ENCODE measurements around the gene ARAF. TPM values are rescaled to one million over a fixed set of nuclear protein-coding genes. Genes with fewer than 3 reads are reported as not detected.

ARAF gene
- total RNA-seq, 1 donor from 2014 or later, result 40.2 TPM

GRCh38 chrX:47619486-47620302 lies 58.7 kb downstream of the ARAF start, which contains the start of gene SYN1:
Gene SYN1 (minus strand): TSS chrX:47619857. CDS start chrX:47619728, 129 bp downstream.
- peak; percentile 67 for DNase-seq (ENCODE audit: low read depth)

- DNase-seq (ENCODE audit: low read depth), result no peak
Observed at GRCh38 chrX:47620303-47620685, 59.3 kb downstream of the ARAF start.

Small RNAs within 50 kb of the gene (microRNA-seq; reads per million reads assigned to microRNA genes)
- gene MIR4769, result not detected

Other genes starting within 250 kb of the ARAF start
- gene ZNF157, start 190.6 kb upstream of the ARAF start, total RNA-seq, result 0.08 and 0.47 TPM in 2 replicates
- 11.0 and 13.9 TPM in 2 replicates for gene ZNF41, start 78.0 kb upstream of the ARAF start, total RNA-seq
- gene TIMP1, start 21.2 kb downstream of the ARAF start, total RNA-seq, result 184 and 222 TPM in 2 replicates
- 0.80 TPM in 1 of 2 replicates, not detected in the other for gene SYN1, start 58.7 kb downstream of the ARAF start, total RNA-seq
- gene CFP, start 68.7 kb downstream of the ARAF start, total RNA-seq, result 0.08 and 0.47 TPM in 2 replicates
- 44.2 and 76.4 TPM in 2 replicates for gene ELK1, start 89.4 kb downstream of the ARAF start, total RNA-seq
- 85.3 and 115 TPM in 2 replicates for gene UXT, start 98.0 kb downstream of the ARAF start, total RNA-seq

All from myocyte (in vitro differentiated cells).